Astrocyte (in vitro differentiated cells and primary cell): ENCODE measurements around the gene FTO. TPM values are rescaled to one million over a fixed set of nuclear protein-coding genes. Genes with fewer than 3 reads are reported as not detected.

Source experiments
- DNase-seq: peaks from one replicate; pipeline ENCODE4 v3.0.0-alpha.2; 2010; ENCODE audit warnings: low read depth
- FAIRE-seq: peaks from 2 replicates; lab custom pipeline; 2011; peaks lifted over from hg19 to GRCh38; lab: Jason Lieb, UNC
- H2AFZ ChIP-seq: 2 replicates; pipeline ENCODE4 v1.6.0; 2012; ENCODE audit warnings: low read depth, low read length, inconsistent platforms
- H3K27ac ChIP-seq: 2 replicates; pipeline ENCODE4 v1.5.1; 2011; ENCODE audit warnings: low read depth, low read length, inconsistent platforms
- H3K27me3 ChIP-seq: 2 replicates; pipeline ENCODE4 v1.6.0; 2011; ENCODE audit warnings: low read length, inconsistent platforms; ENCODE audit not compliant: insufficient read depth
- H3K36me3 ChIP-seq: 2 replicates; pipeline ENCODE4 v1.5.1; 2011; ENCODE audit warnings: low read length, inconsistent platforms; ENCODE audit not compliant: insufficient read depth
- H3K4me1 ChIP-seq: 2 replicates; pipeline ENCODE4 v1.5.1; 2011; ENCODE audit warnings: low read length, inconsistent platforms; ENCODE audit not compliant: insufficient read depth
- H3K4me2 ChIP-seq: 2 replicates; pipeline ENCODE4 v1.6.0; 2012; ENCODE audit warnings: low read length, inconsistent platforms
- H3K4me3 ChIP-seq: 2 replicates; pipeline ENCODE4 v1.5.1; 2011; ENCODE audit warnings: low read depth, mild to moderate bottlenecking, low read length, inconsistent platforms; ENCODE audit not compliant: insufficient read depth
- H3K79me2 ChIP-seq: 2 replicates; pipeline ENCODE4 v1.6.0; 2012; ENCODE audit warnings: mild to moderate bottlenecking, low read length, inconsistent platforms; ENCODE audit not compliant: insufficient read depth
- H3K9ac ChIP-seq: 2 replicates; pipeline ENCODE4 v1.6.0; 2012; ENCODE audit warnings: mild to moderate bottlenecking, low read length, inconsistent platforms
- H3K9me3 ChIP-seq: 2 replicates; pipeline ENCODE4 v1.5.1; 2012; ENCODE audit warnings: low read depth, mild to moderate bottlenecking, low read length, inconsistent platforms; ENCODE audit not compliant: insufficient read depth
- H4K20me1 ChIP-seq: 2 replicates; pipeline ENCODE4 v1.6.0; 2012; ENCODE audit warnings: low read length, inconsistent platforms; ENCODE audit not compliant: insufficient read depth
- H3K27ac Mint-ChIP-seq: one replicate; pipeline ENCODE4 v1.8.0; 2021; ENCODE audit warnings: mild to moderate bottlenecking, mixed read lengths; ENCODE audit not compliant: unreplicated experiment
- H3K27me3 Mint-ChIP-seq: one replicate; pipeline ENCODE4 v1.8.0; 2021; ENCODE audit warnings: low read depth, mixed read lengths; ENCODE audit not compliant: unreplicated experiment
- H3K36me3 Mint-ChIP-seq: one replicate; pipeline ENCODE4 v1.8.0; 2021; ENCODE audit warnings: low read depth, mixed read lengths; ENCODE audit not compliant: unreplicated experiment
- H3K4me1 Mint-ChIP-seq: one replicate; pipeline ENCODE4 v1.8.0; 2021; ENCODE audit warnings: low read depth, mixed read lengths; ENCODE audit not compliant: unreplicated experiment
- H3K4me3 Mint-ChIP-seq: one replicate; pipeline ENCODE4 v1.8.0; 2021; ENCODE audit warnings: mild to moderate bottlenecking, moderate library complexity, mixed read lengths; ENCODE audit not compliant: unreplicated experiment
- H3K9me3 Mint-ChIP-seq: one replicate; pipeline ENCODE4 v1.8.0; 2021; ENCODE audit warnings: mild to moderate bottlenecking, mixed read lengths; ENCODE audit not compliant: unreplicated experiment
- CTCF ChIP-seq: IDR thresholded peaks from 2 replicates; pipeline ENCODE4 v1.5.1; 2011; ENCODE audit warnings: low read depth, mild to moderate bottlenecking, inconsistent platforms, low read length, moderate library complexity; ENCODE audit not compliant: insufficient read depth
- EZH2 ChIP-seq: IDR thresholded peaks from 2 replicates; pipeline ENCODE4 v1.6.1; 2012; ENCODE audit warnings: mild to moderate bottlenecking, low read length, inconsistent platforms; ENCODE audit not compliant: insufficient read depth
- total RNA-seq: library from RNA; stranded (reverse); gene quantifications from 2 replicates; pipeline ENCODE4 v1.2.1, GENCODE V29; 2021

FTO gene
- total RNA-seq, 1 donor from 2014 or later: 73.1 TPM

- Mint-ChIP-seq H3K27ac (no peak overlapping the region), H3K27me3 (peaks cover 11% of the 10 kb centered on the region), H3K4me3 (no peak overlapping the region), H3K4me1 (no peaks in the 10 kb centered on the region), H3K9me3 (peaks cover 4% of the 10 kb centered on the region), H3K36me3 (no peaks in the 10 kb centered on the region)
- FAIRE-seq (no peak), DNase-seq (no peak)
- Histone ChIP-seq H3K27ac (no peak overlapping the region), H3K79me2 (no peaks in the 10 kb centered on the region), H3K4me2 (no peak overlapping the region), H3K9me3 (peaks cover 2% of the 10 kb centered on the region), H3K4me3 (no peak overlapping the region), H4K20me1 (no peaks in the 10 kb centered on the region), H3K9ac (no peak overlapping the region), H2AFZ (no peak overlapping the region), H3K27me3 (no peaks in the 10 kb centered on the region), H3K4me1 (no peaks in the 10 kb centered on the region), H3K36me3 (no peaks in the 10 kb centered on the region)
- TF ChIP-seq EZH2 (no peak), CTCF (no peak)
Observed at GRCh38 chr16:54145881-54146280, 441.9 kb downstream of the FTO start.

- Histone ChIP-seq H4K20me1 (no peaks in the 10 kb centered on the region), H3K79me2 (no peaks in the 10 kb centered on the region), H3K36me3 (no peaks in the 10 kb centered on the region), H3K4me2 (no peak overlapping the region), H3K9ac (no peak overlapping the region), H3K27me3 (no peaks in the 10 kb centered on the region), H3K27ac (no peak overlapping the region), H3K4me1 (no peaks in the 10 kb centered on the region), H3K4me3 (no peak overlapping the region), H2AFZ (no peak overlapping the region), H3K9me3 (peaks cover 2% of the 10 kb centered on the region)
- DNase-seq: no peak
- H3K4me1 Mint-ChIP-seq: peaks cover 4% of the 10 kb centered on the region
- H3K36me3 Mint-ChIP-seq: no peaks in the 10 kb centered on the region
- H3K27ac Mint-ChIP-seq: no peak overlapping the region
- TF ChIP-seq CTCF (no peak), EZH2 (no peak)
- no peak for FAIRE-seq
- peaks cover 4% of the 10 kb centered on the region for H3K27me3 Mint-ChIP-seq
- peaks cover 4% of the 10 kb centered on the region for H3K9me3 Mint-ChIP-seq
- no peak overlapping the region for H3K4me3 Mint-ChIP-seq
Observed at GRCh38 chr16:54148974-54149373, 445.0 kb downstream of the FTO start.

- H3K36me3 ChIP-seq: no peaks in the 10 kb centered on the region
Observed at GRCh38 chr16:54150861-54151260, 446.9 kb downstream of the FTO start.

More at GRCh38 chr16:54150861-54151260, 446.9 kb downstream of the FTO start:
- Mint-ChIP-seq H3K4me3 (no peak overlapping the region), H3K4me1 (peaks cover 4% of the 10 kb centered on the region), H3K27me3 (peaks cover 4% of the 10 kb centered on the region), H3K27ac (no peak overlapping the region), H3K9me3 (no peaks in the 10 kb centered on the region), H3K36me3 (no peaks in the 10 kb centered on the region)
- Histone ChIP-seq H3K27ac (no peak overlapping the region), H3K9ac (no peak overlapping the region), H3K4me2 (no peak overlapping the region), H2AFZ (no peak overlapping the region), H3K4me1 (no peaks in the 10 kb centered on the region), H3K9me3 (peaks cover 2% of the 10 kb centered on the region), H3K4me3 (no peak overlapping the region), H3K79me2 (no peaks in the 10 kb centered on the region), H4K20me1 (no peaks in the 10 kb centered on the region), H3K27me3 (peaks cover 3% of the 10 kb centered on the region)
- FAIRE-seq (no peak), DNase-seq (no peak)
- no peak for TF ChIP-seq EZH2
